NT2/D1 (cell line): ENCODE results near the gene FFAR1.

Experiments used
- DNase-seq: peaks from one replicate; pipeline ENCODE4 v3.0.0-alpha.2; 2011; ENCODE audit warnings: low read depth, low spot score
- H3K27me3 ChIP-seq: 2 replicates; pipeline ENCODE4 v1.6.0; 2011; ENCODE audit warnings: mild to moderate bottlenecking; ENCODE audit not compliant: insufficient read length, insufficient read depth
- H3K36me3 ChIP-seq: 2 replicates; pipeline ENCODE4 v1.6.1; 2011; ENCODE audit warnings: mild to moderate bottlenecking, low read length, mixed read lengths; ENCODE audit not compliant: insufficient read depth, insufficient read length
- H3K4me1 ChIP-seq: 2 replicates; pipeline ENCODE4 v1.5.1; 2011; ENCODE audit not compliant: insufficient read depth, insufficient read length
- H3K4me3 ChIP-seq: 2 replicates; pipeline ENCODE4 v1.5.1; 2011; ENCODE audit warnings: low read depth; ENCODE audit not compliant: insufficient read length
- H3K9ac ChIP-seq: 2 replicates; pipeline ENCODE4 v1.6.0; 2011; ENCODE audit warnings: low read depth; ENCODE audit not compliant: insufficient read length
- H3K9me3 ChIP-seq: 2 replicates; pipeline ENCODE4 v1.5.1; 2011; ENCODE audit warnings: mild to moderate bottlenecking, low read length; ENCODE audit not compliant: insufficient read depth
- SUZ12 ChIP-seq: IDR thresholded peaks from 2 replicates; pipeline ENCODE4 v1.6.1; 2011; ENCODE audit not compliant: insufficient read length, insufficient read depth; ENCODE audit errors: extremely low read depth
- YY1 ChIP-seq: IDR thresholded peaks from 2 replicates; pipeline ENCODE4 v1.6.1; 2011; ENCODE audit not compliant: insufficient read length, insufficient read depth
- ZNF274 ChIP-seq: IDR thresholded peaks from 2 replicates; pipeline ENCODE4 v1.6.1; 2011; ENCODE audit warnings: mild to moderate bottlenecking, low read depth, low read length

FFAR1 gene

GRCh38 chr19:35345671-35346111 is 2.0 kb upstream of the FFAR1 start:
- H3K4me3 ChIP-seq = no peak overlapping the region
- H3K9me3 ChIP-seq = no peaks in the 10 kb centered on the region
- TF ChIP-seq ZNF274 = no peak
- TF ChIP-seq YY1 = no peak
- no peak for TF ChIP-seq SUZ12
- DNase-seq = no peak
- H3K27me3 ChIP-seq = peaks cover 6% of the 10 kb centered on the region
- peaks cover 6% of the 10 kb centered on the region for H3K4me1 ChIP-seq
- no peak overlapping the region for H3K9ac ChIP-seq
- H3K36me3 ChIP-seq = no peaks in the 10 kb centered on the region

- H3K9ac ChIP-seq = no peak overlapping the region
- DNase-seq = no peak
- TF ChIP-seq ZNF274 = no peak
- TF ChIP-seq YY1 = no peak
- TF ChIP-seq SUZ12 = no peak
- no peak overlapping the region for H3K4me3 ChIP-seq
- H3K36me3 ChIP-seq = no peaks in the 10 kb centered on the region
- peaks cover 6% of the 10 kb centered on the region for H3K27me3 ChIP-seq
- H3K9me3 ChIP-seq = no peaks in the 10 kb centered on the region
- H3K4me1 ChIP-seq = peaks cover 9% of the 10 kb centered on the region
Observed at GRCh38 chr19:35346193-35347052, 1.3 kb upstream of the FFAR1 start.

- TF ChIP-seq YY1 (no peak), SUZ12 (no peak), ZNF274 (no peak)
- peaks cover 9% of the 10 kb centered on the region for H3K4me1 ChIP-seq
- no peaks in the 10 kb centered on the region for H3K9me3 ChIP-seq
- no peak overlapping the region for H3K4me3 ChIP-seq
- no peaks in the 10 kb centered on the region for H3K36me3 ChIP-seq
- H3K9ac ChIP-seq = no peak overlapping the region
- H3K27me3 ChIP-seq = peaks cover 6% of the 10 kb centered on the region
- DNase-seq = no peak
Observed at GRCh38 chr19:35347930-35348298, 212 bp downstream of the FFAR1 start.

GRCh38 chr19:35348911-35349611 is 1.4 kb downstream of the FFAR1 start:
- Histone ChIP-seq H3K27me3 (peaks cover 6% of the 10 kb centered on the region), H3K4me1 (peaks cover 9% of the 10 kb centered on the region), H3K9me3 (no peaks in the 10 kb centered on the region), H3K36me3 (no peaks in the 10 kb centered on the region), H3K9ac (no peak overlapping the region), H3K4me3 (no peak overlapping the region)
- TF ChIP-seq SUZ12 = no peak
- no peak for TF ChIP-seq YY1
- TF ChIP-seq ZNF274 = no peak
- no peak for DNase-seq

GRCh38 chr19:35349614-35350521 is 2.2 kb downstream of the FFAR1 start:
- Histone ChIP-seq H3K9ac (no peak overlapping the region), H3K27me3 (peaks cover 6% of the 10 kb centered on the region), H3K9me3 (no peaks in the 10 kb centered on the region), H3K4me1 (peaks cover 6% of the 10 kb centered on the region), H3K4me3 (no peak overlapping the region), H3K36me3 (no peaks in the 10 kb centered on the region)
- DNase-seq = no peak
- TF ChIP-seq ZNF274 (no peak), SUZ12 (no peak), YY1 (no peak)

GRCh38 chr19:35350591-35350990 is 2.9 kb downstream of the FFAR1 start:
- peaks cover 3% of the 10 kb centered on the region for H3K4me1 ChIP-seq
- H3K9me3 ChIP-seq = no peaks in the 10 kb centered on the region
- H3K27me3 ChIP-seq = peaks cover 6% of the 10 kb centered on the region
- H3K4me3 ChIP-seq = no peak overlapping the region
- DNase-seq = no peak
- H3K36me3 ChIP-seq = no peaks in the 10 kb centered on the region
- no peak overlapping the region for H3K9ac ChIP-seq
- TF ChIP-seq SUZ12 (no peak), ZNF274 (no peak), YY1 (no peak)
